Brain microvascular endothelial cell (primary cell): ENCODE data around the gene FILIP1.

ENCODE experiments used
- DNase-seq: peaks from one replicate; pipeline ENCODE4 v3.0.0-alpha.2; 2020
- H3K27ac ChIP-seq: fragments of 250-450 bp; sonication (Bioruptor Pico); 2 replicates; pipeline ENCODE4 v1.5.1; 2020; ENCODE audit warnings: mild to moderate bottlenecking, moderate library complexity
- H3K27me3 ChIP-seq: fragments of 250-450 bp; sonication (Bioruptor Pico); replicated peaks from 2 replicates; pipeline ENCODE4 v1.5.1; 2020; ENCODE audit warnings: mild to moderate bottlenecking
- H3K36me3 ChIP-seq: fragments of 250-450 bp; sonication (Bioruptor Pico); replicated peaks from 2 replicates; pipeline ENCODE4 v1.5.1; 2020; ENCODE audit warnings: mild to moderate bottlenecking
- H3K4me3 ChIP-seq: 2 replicates; pipeline ENCODE4 v1.5.1; 2011; ENCODE audit warnings: low read depth, mild to moderate bottlenecking, control low read depth, low read length, moderate library complexity
- CTCF ChIP-seq: IDR thresholded peaks from 2 replicates; pipeline ENCODE4 v1.5.1; 2011; ENCODE audit warnings: low read depth, mild to moderate bottlenecking, moderate library complexity, low read length, control low read depth, inconsistent platforms; ENCODE audit errors: missing control alignments
- in situ Hi-C: cut with HindIII; loops from 2 replicates; pipeline ENCODE4 v1.10.0; 2017; ENCODE audit warnings: low sequenced_read_pairs, low pct_ligation_motif_present

FILIP1 gene

GRCh38 chr6:75305573-75305972 is 188.0 kb downstream of the FILIP1 start:
- Histone ChIP-seq H3K4me3 (no peak overlapping the region), H3K27me3 (no peaks in the 10 kb centered on the region), H3K36me3 (no peaks in the 10 kb centered on the region), H3K27ac (no peak overlapping the region)
- in situ Hi-C loops, result no loop called here
- DNase-seq, result no peak
- TF ChIP-seq CTCF, result no peak

- no peak for TF ChIP-seq CTCF
- no peaks in the 10 kb centered on the region for H3K36me3 ChIP-seq
- no peak overlapping the region for H3K27ac ChIP-seq
- H3K27me3 ChIP-seq, result no peaks in the 10 kb centered on the region
- no peak for DNase-seq
- in situ Hi-C loops, result no loop called here
- H3K4me3 ChIP-seq, result no peak overlapping the region
Measured at GRCh38 chr6:75302280-75302679, 191.3 kb downstream of the FILIP1 start.

- Histone ChIP-seq H3K27ac (no peak overlapping the region), H3K4me3 (no peak overlapping the region), H3K36me3 (no peaks in the 10 kb centered on the region), H3K27me3 (no peaks in the 10 kb centered on the region)
- TF ChIP-seq CTCF, result no peak
- in situ Hi-C loops, result no loop called here
- no peak for DNase-seq
Measured at GRCh38 chr6:75301537-75301936, 192.1 kb downstream of the FILIP1 start.

GRCh38 chr6:75301088-75301487 is 192.5 kb downstream of the FILIP1 start:
- H3K36me3 ChIP-seq, result no peaks in the 10 kb centered on the region
- H3K4me3 ChIP-seq, result no peak overlapping the region
- TF ChIP-seq CTCF, result no peak
- no peak for DNase-seq
- H3K27me3 ChIP-seq, result no peaks in the 10 kb centered on the region
- no peak overlapping the region for H3K27ac ChIP-seq
- in situ Hi-C loops, result no loop called here

- no peak for DNase-seq
- H3K36me3 ChIP-seq, result no peaks in the 10 kb centered on the region
- no peaks in the 10 kb centered on the region for H3K27me3 ChIP-seq
- no peak overlapping the region for H3K27ac ChIP-seq
- no peak overlapping the region for H3K4me3 ChIP-seq
- no peak for TF ChIP-seq CTCF
- in situ Hi-C loops, result no loop called here
Measured at GRCh38 chr6:75300531-75300855, 193.1 kb downstream of the FILIP1 start.

GRCh38 chr6:75299801-75300530 is 193.6 kb downstream of the FILIP1 start:
- Histone ChIP-seq H3K27ac (no peak overlapping the region), H3K27me3 (no peaks in the 10 kb centered on the region), H3K4me3 (no peak overlapping the region), H3K36me3 (no peaks in the 10 kb centered on the region)
- TF ChIP-seq CTCF, result no peak
- DNase-seq, result no peak
- in situ Hi-C loops, result loop anchor here (25.0 kb wide), 1 partner anchor 237 kb away; no protein-coding TSS in a partner anchor
